ENCODE measurements around the gene TNXB.
"Not testable (repeated sequence)": the region's sequence is repeated elsewhere in the genome, so short reads cannot be mapped to it uniquely, and the experiment has no call there.

DNA sequence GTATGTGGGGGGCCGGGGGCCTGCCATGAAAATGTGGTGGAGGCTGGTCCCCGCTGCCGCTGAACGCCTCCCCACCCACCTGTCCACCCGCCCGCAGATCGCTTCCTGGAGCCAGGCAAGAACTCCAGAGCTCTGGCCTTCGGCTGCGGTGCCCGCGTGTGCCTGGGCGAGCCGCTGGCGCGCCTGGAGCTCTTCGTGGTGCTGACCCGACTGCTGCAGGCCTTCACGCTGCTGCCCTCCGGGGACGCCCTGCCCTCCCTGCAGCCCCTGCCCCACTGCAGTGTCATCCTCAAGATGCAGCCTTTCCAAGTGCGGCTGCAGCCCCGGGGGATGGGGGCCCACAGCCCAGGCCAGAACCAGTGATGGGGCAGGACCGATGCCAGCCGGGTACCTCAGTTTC, 101.1 kb downstream of the TNXB start:
- TF ChIP-seq, protein P1, sequence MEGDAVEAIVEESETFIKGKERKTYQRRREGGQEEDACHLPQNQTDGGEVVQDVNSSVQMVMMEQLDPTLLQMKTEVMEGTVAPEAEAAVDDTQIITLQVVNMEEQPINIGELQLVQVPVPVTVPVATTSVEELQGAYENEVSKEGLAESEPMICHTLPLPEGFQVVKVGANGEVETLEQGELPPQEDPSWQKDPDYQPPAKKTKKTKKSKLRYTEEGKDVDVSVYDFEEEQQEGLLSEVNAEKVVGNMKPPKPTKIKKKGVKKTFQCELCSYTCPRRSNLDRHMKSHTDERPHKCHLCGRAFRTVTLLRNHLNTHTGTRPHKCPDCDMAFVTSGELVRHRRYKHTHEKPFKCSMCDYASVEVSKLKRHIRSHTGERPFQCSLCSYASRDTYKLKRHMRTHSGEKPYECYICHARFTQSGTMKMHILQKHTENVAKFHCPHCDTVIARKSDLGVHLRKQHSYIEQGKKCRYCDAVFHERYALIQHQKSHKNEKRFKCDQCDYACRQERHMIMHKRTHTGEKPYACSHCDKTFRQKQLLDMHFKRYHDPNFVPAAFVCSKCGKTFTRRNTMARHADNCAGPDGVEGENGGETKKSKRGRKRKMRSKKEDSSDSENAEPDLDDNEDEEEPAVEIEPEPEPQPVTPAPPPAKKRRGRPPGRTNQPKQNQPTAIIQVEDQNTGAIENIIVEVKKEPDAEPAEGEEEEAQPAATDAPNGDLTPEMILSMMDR (IDR thresholded peaks at IDR 0.05): not testable (repeated sequence)
- TF ChIP-seq POLR2A (IDR thresholded peaks at IDR 0.05): not testable (repeated sequence)
